WTC11 (cell line): ENCODE data around the gene CLTB. TPM values are rescaled to one million over a fixed set of nuclear protein-coding genes. Genes with fewer than 3 reads are reported as not detected.

Source experiments
- ATAC-seq: fragments of 200-7000 bp; cut with Tn5 transposase; 2 replicates; pipeline ENCODE4 v1.10.0; 2021; ENCODE audit warnings: mild to moderate bottlenecking, moderate library complexity
- CTCF ChIA-PET: fragments of 300-600 bp; sonication (Branson Sonifier 250); formaldehyde crosslinking; loops from one replicate; lab custom pipeline; 2021; ENCODE audit warnings: antibody characterized with exemption; lab: Charles Lee
- POLR2A ChIA-PET: fragments of 350-600 bp; sonication (Branson Sonifier 250); formaldehyde crosslinking; loops from one replicate; lab custom pipeline; 2021; ENCODE audit warnings: antibody characterized with exemption; lab: Charles Lee
- DNase-seq: peaks from one replicate; pipeline ENCODE4 v3.0.0; 2021; ENCODE audit warnings: low spot score
- H3K27ac Mint-ChIP-seq: 2 replicates; pipeline ENCODE4 v1.8.0; 2021; ENCODE audit warnings: mixed read lengths
- H3K27me3 Mint-ChIP-seq: 2 replicates; pipeline ENCODE4 v1.8.0; 2021; ENCODE audit warnings: low read depth, mild to moderate bottlenecking, moderate library complexity, mixed read lengths
- H3K36me3 Mint-ChIP-seq: 2 replicates; pipeline ENCODE4 v1.8.0; 2021; ENCODE audit warnings: mixed read lengths
- H3K4me1 Mint-ChIP-seq: 2 replicates; pipeline ENCODE4 v1.8.0; 2022; ENCODE audit warnings: mixed read lengths
- H3K4me3 Mint-ChIP-seq: 2 replicates; pipeline ENCODE4 v1.8.0; 2021; ENCODE audit warnings: mild to moderate bottlenecking, moderate library complexity, mixed read lengths
- H3K9me3 Mint-ChIP-seq: 2 replicates; pipeline ENCODE4 v1.8.0; 2021; ENCODE audit warnings: mixed read lengths
- ATF6 ChIP-seq: sonication (generic); formaldehyde crosslinking; IDR thresholded peaks from 2 replicates; pipeline ENCODE4 v1.8.1; 2023; ENCODE audit warnings: mild to moderate bottlenecking, missing genetic modification reagents
- CREM ChIP-seq: sonication (generic); formaldehyde crosslinking; IDR thresholded peaks from 2 replicates; pipeline ENCODE4 v1.8.1; 2022; ENCODE audit warnings: mild to moderate bottlenecking, missing genetic modification reagents, moderate library complexity
- E2F4 ChIP-seq: sonication (generic); formaldehyde crosslinking; IDR thresholded peaks from 2 replicates; pipeline ENCODE4 v1.8.1; 2022; ENCODE audit warnings: low read depth, mild to moderate bottlenecking, moderate library complexity, missing genetic modification reagents, borderline replicate concordance
- FOXP1 ChIP-seq: sonication (generic); formaldehyde crosslinking; IDR thresholded peaks from 2 replicates; pipeline ENCODE4 v1.8.0; 2022; ENCODE audit warnings: missing genetic modification reagents, mild to moderate bottlenecking, moderate library complexity, borderline replicate concordance
- IRF1 ChIP-seq: sonication (generic); formaldehyde crosslinking; IDR thresholded peaks from 2 replicates; pipeline ENCODE4 v1.8.0; 2023; ENCODE audit warnings: missing genetic modification reagents
- JUN ChIP-seq: sonication (generic); formaldehyde crosslinking; IDR thresholded peaks from 2 replicates; pipeline ENCODE4 v1.8.0; 2023; ENCODE audit warnings: mild to moderate bottlenecking, missing genetic modification reagents
- NR3C1 ChIP-seq: sonication (generic); formaldehyde crosslinking; conservative IDR thresholded peaks from 2 replicates; pipeline ENCODE4 v1.8.1; 2023; ENCODE audit warnings: low read depth, mild to moderate bottlenecking, missing genetic modification reagents
- RELA ChIP-seq: sonication (generic); formaldehyde crosslinking; IDR thresholded peaks from 2 replicates; pipeline ENCODE4 v1.8.1; 2022; ENCODE audit warnings: missing genetic modification reagents, mild to moderate bottlenecking, borderline replicate concordance
- TCF7 ChIP-seq: sonication (generic); formaldehyde crosslinking; IDR thresholded peaks from 2 replicates; pipeline ENCODE4 v1.8.0; 2022; ENCODE audit warnings: mild to moderate bottlenecking, low read depth, missing genetic modification reagents, moderate library complexity
- ZNF423 ChIP-seq: fragments of 250-450 bp; sonication (Bioruptor Pico); IDR thresholded peaks from 2 replicates; pipeline ENCODE4 v2.1.2; 2022; ENCODE audit warnings: mild to moderate bottlenecking, moderate library complexity
- total RNA-seq: library from RNA; stranded (reverse); gene quantifications from 3 replicates; pipeline ENCODE4 v1.2.3, GENCODE V29; 2021
- TF ChIP-seq, protein P1 (sequence below): sonication (generic); formaldehyde crosslinking; IDR thresholded peaks from 2 replicates; pipeline ENCODE4 v1.8.0; 2022; ENCODE audit warnings: mild to moderate bottlenecking, missing genetic modification reagents
- TF ChIP-seq, protein P2 (sequence below): sonication (generic); formaldehyde crosslinking; conservative IDR thresholded peaks from 2 replicates; pipeline ENCODE4 v1.8.1; 2022; ENCODE audit warnings: mild to moderate bottlenecking, missing genetic modification reagents

The CLTB gene
- total RNA-seq, 1 experiment from 2014 or later, result 33.8 TPM

DNA sequence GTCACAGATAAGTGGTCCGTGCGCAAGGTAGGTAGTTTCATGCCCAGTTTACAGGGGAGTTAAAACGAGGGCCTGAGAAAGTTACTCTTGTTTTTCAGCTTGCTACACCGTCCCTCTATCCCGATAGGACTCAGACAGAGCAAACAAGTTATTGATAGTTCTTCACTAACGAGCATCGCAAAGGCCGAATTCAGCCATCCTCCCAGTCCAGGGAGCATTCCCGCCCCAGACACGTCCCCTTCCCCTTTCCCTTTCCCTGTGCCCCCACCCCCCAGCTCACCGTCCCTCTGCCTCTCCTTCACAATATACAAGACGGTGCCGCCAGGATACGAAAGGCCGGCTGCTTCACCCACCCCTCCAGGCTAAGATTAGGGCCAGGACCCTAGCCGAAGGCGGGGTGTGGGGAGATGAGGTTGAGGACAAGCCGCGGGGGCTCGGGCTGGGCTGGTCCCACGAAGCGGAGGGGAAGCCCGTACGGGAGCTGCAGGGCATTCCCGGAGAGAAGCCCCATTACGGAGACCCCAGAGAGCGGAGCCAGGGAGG, 55.4 kb downstream of the CLTB start:
- DNase-seq (no peak), ATAC-seq (peak; percentile 8; the same call in 1 of the 2 replicates)
- ChIA-PET CTCF (interaction anchor here (0.9 to 2.7 kb wide), 4 partner anchors 9 to 631 kb away, joined by 3 to 16 read pairs (median 6); partner anchors contain the start of gene FAF2), POLR2A (interaction anchor here (2.0 kb wide), 1 partner anchor 87 kb away, joined by 6 read pairs; the partner anchor contains the start of gene FAF2)
- peaks cover 9% of the 10 kb centered on the region for H3K4me1 Mint-ChIP-seq
- H3K27ac Mint-ChIP-seq, result no peak overlapping the region; the same call in 1 of the 2 replicates
- H3K27me3 Mint-ChIP-seq, result peaks cover 37% of the 10 kb centered on the region
- H3K4me3 Mint-ChIP-seq, result peak overlapping the region; percentile 97
- no peak for TF ChIP-seq FOXP1 (CRISPR knock-in tag)
- TF ChIP-seq CREM (CRISPR knock-in tag), result peak; percentile 17; the same call in 1 of the 2 replicates
- no peaks in the 10 kb centered on the region for H3K9me3 Mint-ChIP-seq
- H3K36me3 Mint-ChIP-seq, result peaks cover 26% of the 10 kb centered on the region

- POLR2A ChIA-PET, result interaction anchor here (0.6 kb wide), 1 partner anchor 864 kb away, joined by 4 read pairs; no protein-coding TSS in a partner anchor
- peak overlapping the region; percentile 97 for H3K4me3 Mint-ChIP-seq
- DNase-seq (no peak), ATAC-seq (no peak)
- peaks cover 9% of the 10 kb centered on the region for H3K4me1 Mint-ChIP-seq
- no peaks in the 10 kb centered on the region for H3K9me3 Mint-ChIP-seq
- H3K27ac Mint-ChIP-seq, result no peak overlapping the region; the same call in 1 of the 2 replicates
- CTCF ChIA-PET, result interaction anchor here (0.6 to 0.7 kb wide), 2 partner anchors 46 to 485 kb away, joined by 3 to 4 read pairs; no protein-coding TSS in a partner anchor
- H3K36me3 Mint-ChIP-seq, result peaks cover 30% of the 10 kb centered on the region
- no peak for TF ChIP-seq IRF1
- no peak for TF ChIP-seq RELA (CRISPR knock-in tag)
- no peak for TF ChIP-seq JUN (CRISPR knock-in tag)
- TF ChIP-seq, all 79 proteins: peak for 0
- H3K27me3 Mint-ChIP-seq, result peaks cover 33% of the 10 kb centered on the region
Measured at GRCh38 chr5:176359658-176360057, 56.7 kb downstream of the CLTB start.

- Mint-ChIP-seq H3K4me3 (no peak overlapping the region), H3K4me1 (peaks cover 5% of the 10 kb centered on the region), H3K9me3 (no peaks in the 10 kb centered on the region), H3K27me3 (no peaks in the 10 kb centered on the region), H3K27ac (no peak overlapping the region), H3K36me3 (peaks cover 60% of the 10 kb centered on the region)
- ChIA-PET POLR2A (no interaction called here), CTCF (interaction anchor here (1.1 kb wide), 1 partner anchor 9 kb away, joined by 3 read pairs; no protein-coding TSS in a partner anchor)
- DNase-seq (no peak), ATAC-seq (no peak)
- TF ChIP-seq, protein P1, sequence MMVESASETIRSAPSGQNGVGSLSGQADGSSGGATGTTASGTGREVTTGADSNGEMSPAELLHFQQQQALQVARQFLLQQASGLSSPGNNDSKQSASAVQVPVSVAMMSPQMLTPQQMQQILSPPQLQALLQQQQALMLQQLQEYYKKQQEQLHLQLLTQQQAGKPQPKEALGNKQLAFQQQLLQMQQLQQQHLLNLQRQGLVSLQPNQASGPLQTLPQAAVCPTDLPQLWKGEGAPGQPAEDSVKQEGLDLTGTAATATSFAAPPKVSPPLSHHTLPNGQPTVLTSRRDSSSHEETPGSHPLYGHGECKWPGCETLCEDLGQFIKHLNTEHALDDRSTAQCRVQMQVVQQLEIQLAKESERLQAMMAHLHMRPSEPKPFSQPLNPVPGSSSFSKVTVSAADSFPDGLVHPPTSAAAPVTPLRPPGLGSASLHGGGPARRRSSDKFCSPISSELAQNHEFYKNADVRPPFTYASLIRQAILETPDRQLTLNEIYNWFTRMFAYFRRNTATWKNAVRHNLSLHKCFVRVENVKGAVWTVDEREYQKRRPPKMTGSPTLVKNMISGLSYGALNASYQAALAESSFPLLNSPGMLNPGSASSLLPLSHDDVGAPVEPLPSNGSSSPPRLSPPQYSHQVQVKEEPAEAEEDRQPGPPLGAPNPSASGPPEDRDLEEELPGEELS, result no peak
- TF ChIP-seq ZNF423 (CRISPR knock-in tag) (no peak), E2F4 (CRISPR knock-in tag) (no peak), ATF6 (CRISPR knock-in tag) (no peak), NR3C1 (CRISPR knock-in tag) (no peak), TCF7 (CRISPR knock-in tag) (no peak)
- TF ChIP-seq, protein P2, sequence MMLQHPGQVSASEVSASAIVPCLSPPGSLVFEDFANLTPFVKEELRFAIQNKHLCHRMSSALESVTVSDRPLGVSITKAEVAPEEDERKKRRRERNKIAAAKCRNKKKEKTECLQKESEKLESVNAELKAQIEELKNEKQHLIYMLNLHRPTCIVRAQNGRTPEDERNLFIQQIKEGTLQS (CRISPR knock-in tag), result no peak
Measured at GRCh38 chr5:176356179-176356566, 60.2 kb downstream of the CLTB start.
